Measurements from ENCODE around the gene RYR1.

Gene RYR1

GRCh38 chr19:38522915-38523314, 89.4 kb downstream of the RYR1 start:
- no peak for DNase-seq (ENCODE audit: low read depth)
- no peak for TF ChIP-seq CTCF (conservative IDR thresholded peaks at IDR 0.05; ENCODE audit: low read length)
- H3K4me3 ChIP-seq (ENCODE audit: low read length): no peak overlapping the region

GRCh38 chr19:38523319-38523718, 89.8 kb downstream of the RYR1 start:
- DNase-seq (ENCODE audit: low read depth): no peak
- TF ChIP-seq CTCF (conservative IDR thresholded peaks at IDR 0.05; ENCODE audit: low read length): no peak
- H3K4me3 ChIP-seq (ENCODE audit: low read length): no peak overlapping the region

- no peak for TF ChIP-seq CTCF (conservative IDR thresholded peaks at IDR 0.05; ENCODE audit: low read length)
- DNase-seq (ENCODE audit: low read depth): no peak
- H3K4me3 ChIP-seq (ENCODE audit: low read length): no peak overlapping the region
Measured at GRCh38 chr19:38524369-38524768, 90.9 kb downstream of the RYR1 start.

GRCh38 chr19:38524994-38525634, 91.6 kb downstream of the RYR1 start:
- no peak for TF ChIP-seq CTCF (conservative IDR thresholded peaks at IDR 0.05; ENCODE audit: low read length)
- H3K4me3 ChIP-seq (ENCODE audit: low read length): no peak overlapping the region
- no peak for DNase-seq (ENCODE audit: low read depth)

- no peak for DNase-seq (ENCODE audit: low read depth)
- no peak overlapping the region for H3K4me3 ChIP-seq (ENCODE audit: low read length)
- no peak for TF ChIP-seq CTCF (conservative IDR thresholded peaks at IDR 0.05; ENCODE audit: low read length)
Measured at GRCh38 chr19:38526430-38526829, 92.9 kb downstream of the RYR1 start.

- DNase-seq (ENCODE audit: low read depth): no peak
- no peak for TF ChIP-seq CTCF (conservative IDR thresholded peaks at IDR 0.05; ENCODE audit: low read length)
- no peak overlapping the region for H3K4me3 ChIP-seq (ENCODE audit: low read length)
Measured at GRCh38 chr19:38527466-38528136, 94.1 kb downstream of the RYR1 start.

- TF ChIP-seq CTCF (conservative IDR thresholded peaks at IDR 0.05; ENCODE audit: low read length): no peak
- no peak overlapping the region for H3K4me3 ChIP-seq (ENCODE audit: low read length)
- no peak for DNase-seq (ENCODE audit: low read depth)
Measured at GRCh38 chr19:38528213-38528755, 94.8 kb downstream of the RYR1 start.
